Measurements from ENCODE around the gene EIF4E1B. TPM values are rescaled to one million over a fixed set of nuclear protein-coding genes. Genes with fewer than 3 reads are reported as not detected.

Gene EIF4E1B
- total and polyA plus RNA-seq, 2 donors (not counting 1 experiment from before 2014, with no cell fraction given): not detected

DNA sequence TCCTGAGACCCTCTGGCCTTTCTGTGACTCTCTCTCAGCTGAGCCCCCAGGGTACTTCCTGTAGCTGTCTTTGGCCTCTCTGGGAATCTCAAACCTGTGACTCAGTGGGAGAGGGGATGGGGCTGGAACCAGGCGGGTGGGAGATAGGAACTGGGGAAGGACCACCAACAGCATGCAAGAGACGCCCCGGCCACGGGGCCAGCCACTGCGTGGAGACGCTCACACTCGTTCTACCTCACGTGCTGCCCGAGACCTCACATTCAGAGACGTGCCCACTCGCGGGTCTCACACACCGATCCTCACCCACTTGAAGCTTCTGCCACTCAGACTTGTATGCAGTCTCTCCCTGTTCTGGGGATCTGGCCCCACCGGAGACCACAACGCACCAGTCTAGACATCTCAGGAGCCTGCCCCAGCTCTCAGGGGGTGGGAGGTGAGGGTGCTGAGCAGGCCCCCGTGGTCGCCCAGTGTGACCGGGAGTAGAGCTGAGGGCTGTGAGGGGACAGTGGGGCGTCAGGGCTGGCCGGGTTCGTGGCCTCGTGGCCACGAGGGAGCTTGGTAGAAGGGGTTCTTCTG is 34.3 kb upstream of the EIF4E1B start:
- H3K79me2 ChIP-seq (ENCODE audit: control insufficient read depth, insufficient read depth, low read length): no peaks in the 10 kb centered on the region
- H3K4me2 ChIP-seq (ENCODE audit: extremely low read depth, insufficient read depth, low read length): no peak overlapping the region
- H3K4me1 ChIP-seq (ENCODE audit: control insufficient read depth, extremely low read depth, insufficient read depth, low read length): no peaks in the 10 kb centered on the region
- H3K4me3 ChIP-seq (replicated peaks in 1 of 4; ENCODE audit: control extremely low read depth in 1 of 4, insufficient read depth in 1 of 4, low read depth in 3 of 4, low read length in 4 of 4): no peak overlapping the region
- H4K20me1 ChIP-seq (ENCODE audit: control insufficient read depth, extremely low read depth, insufficient read depth, low read length): no peaks in the 10 kb centered on the region
- no peak overlapping the region for H3K9ac ChIP-seq (ENCODE audit: insufficient read depth, low read length)
- H3K27ac ChIP-seq (ENCODE audit: insufficient read depth, low read length): no peak overlapping the region
- no peak overlapping the region for H2AFZ ChIP-seq (ENCODE audit: low read length)
- no peaks in the 10 kb centered on the region for H3K27me3 ChIP-seq (ENCODE audit: control insufficient read depth, insufficient read depth, low read length)
- peaks cover 1% of the 10 kb centered on the region for H3K36me3 ChIP-seq (ENCODE audit: control insufficient read depth, insufficient read depth, low read length)
- TF ChIP-seq EZH2 (IDR thresholded peaks at IDR 0.05; ENCODE audit: low read length, missing control alignments): no peak
- no peak for TF ChIP-seq CTCF (conservative IDR thresholded peaks at IDR 0.05 in 1 of 2, IDR thresholded peaks at IDR 0.05 in 1 of 2; ENCODE audit: low read depth in 1 of 2, low read length in 2 of 2)
- no peaks in the 10 kb centered on the region for H3K9me3 ChIP-seq (ENCODE audit: control insufficient read depth, insufficient read depth, low read depth, low read length)
- DNase-seq (ENCODE audit: low read depth in 2 of 2): no peak

DNA sequence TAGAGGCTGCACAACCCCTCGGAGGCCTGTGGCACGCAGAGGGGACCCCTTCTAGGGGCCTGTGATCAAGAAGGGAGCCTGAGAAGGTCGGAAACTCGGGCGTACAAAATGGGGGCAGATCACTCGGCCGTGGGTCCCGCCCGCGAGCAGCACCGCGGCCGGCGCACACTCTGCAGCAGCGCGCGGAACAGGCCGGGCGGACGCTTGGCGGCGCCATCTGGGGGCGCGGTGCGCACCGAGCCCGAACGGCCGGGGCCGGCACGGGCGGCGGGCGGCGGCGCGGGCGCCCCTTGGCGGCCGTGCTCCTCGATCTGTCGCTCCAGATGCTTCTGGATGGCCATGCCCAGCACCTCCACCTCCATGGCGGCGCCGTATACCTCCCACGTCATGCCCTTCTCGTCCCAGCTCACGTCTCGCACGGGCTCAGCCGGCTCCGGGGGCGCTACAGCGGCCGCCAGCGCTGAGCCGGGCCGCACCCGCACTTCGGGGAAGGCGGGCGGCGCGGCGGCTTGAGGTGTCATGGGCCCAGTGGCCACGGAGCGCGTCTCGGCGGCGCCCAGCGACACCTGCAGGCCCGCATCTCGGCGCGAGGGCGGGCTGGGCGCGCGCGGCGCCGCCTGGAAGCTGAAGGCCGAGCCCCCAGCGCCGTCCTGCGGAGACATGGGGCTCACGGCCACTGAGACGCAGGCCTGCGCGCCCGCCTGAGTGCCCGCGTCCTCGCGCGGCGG is 33.6 kb upstream of the EIF4E1B start:
- peak in 1 of 2 donors; percentile 45 for DNase-seq (ENCODE audit: low read depth in 2 of 2)
- peak overlapping the region; percentile 35 for H2AFZ ChIP-seq (ENCODE audit: low read length)
- peak overlapping the region; percentile 7 for H3K9ac ChIP-seq (ENCODE audit: insufficient read depth, low read length)

More for the DNA sequence above, 33.6 kb upstream of the EIF4E1B start:
- no peaks in the 10 kb centered on the region for H3K9me3 ChIP-seq (ENCODE audit: control insufficient read depth, insufficient read depth, low read depth, low read length)
- TF ChIP-seq EZH2 (IDR thresholded peaks at IDR 0.05; ENCODE audit: low read length, missing control alignments) (no peak), CTCF (conservative IDR thresholded peaks at IDR 0.05 in 1 of 2, IDR thresholded peaks at IDR 0.05 in 1 of 2; ENCODE audit: low read depth in 1 of 2, low read length in 2 of 2) (peak in 1 of 2 donors; percentile 20)
- H3K4me3 ChIP-seq (replicated peaks in 1 of 4; ENCODE audit: control extremely low read depth in 1 of 4, insufficient read depth in 1 of 4, low read depth in 3 of 4, low read length in 4 of 4): peak overlapping the region in 1 of 4 experiments; percentile 27
- H3K27me3 ChIP-seq (ENCODE audit: control insufficient read depth, insufficient read depth, low read length): no peaks in the 10 kb centered on the region
- H3K36me3 ChIP-seq (ENCODE audit: control insufficient read depth, insufficient read depth, low read length): peaks cover 1% of the 10 kb centered on the region
- no peaks in the 10 kb centered on the region for H4K20me1 ChIP-seq (ENCODE audit: control insufficient read depth, extremely low read depth, insufficient read depth, low read length)
- no peaks in the 10 kb centered on the region for H3K79me2 ChIP-seq (ENCODE audit: control insufficient read depth, insufficient read depth, low read length)
- H3K27ac ChIP-seq (ENCODE audit: insufficient read depth, low read length): no peak overlapping the region
- H3K4me2 ChIP-seq (ENCODE audit: extremely low read depth, insufficient read depth, low read length): peak overlapping the region; percentile 59
- no peaks in the 10 kb centered on the region for H3K4me1 ChIP-seq (ENCODE audit: control insufficient read depth, extremely low read depth, insufficient read depth, low read length)
